ENCODE measurements around the gene GLDN.

GLDN gene

DNA sequence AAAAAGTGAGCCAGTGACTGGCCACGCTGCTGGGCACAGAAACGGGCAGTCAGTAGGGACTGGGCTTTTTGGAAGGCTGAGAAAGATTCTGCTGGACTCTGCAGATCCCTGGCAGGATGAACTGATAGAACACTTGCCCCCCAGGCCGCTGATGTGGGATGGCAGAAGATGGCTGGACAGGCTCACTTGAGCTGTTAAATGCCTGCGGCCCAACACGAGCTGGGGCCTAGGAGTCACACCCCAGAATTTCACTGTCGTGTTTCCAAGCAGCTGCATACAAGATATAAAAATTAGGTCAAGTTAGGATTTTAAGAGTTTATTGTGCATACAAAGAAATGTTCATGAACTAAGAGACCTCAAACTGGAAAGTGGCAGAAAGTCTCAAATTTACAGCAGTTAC lies 26.9 kb downstream of the GLDN start:
- no peak overlapping the region for H3K4me3 ChIP-seq (ENCODE audit: low read depth, low read length)
- no peaks in the 10 kb centered on the region for H3K36me3 ChIP-seq (ENCODE audit: control insufficient read depth in 2 of 2, insufficient read depth in 1 of 2, low read length in 2 of 2)
- peaks cover 8% of the 10 kb centered on the region; the same call in 1 of the 2 replicates for H3K4me1 ChIP-seq (ENCODE audit: control insufficient read depth, insufficient read depth, low read length)
- H3K9me3 ChIP-seq (ENCODE audit: control insufficient read depth, insufficient read depth, low read depth, low read length), result no peaks in the 10 kb centered on the region
- TF ChIP-seq HOXA7 (CRISPR knock-in tag; IDR thresholded peaks at IDR 0.05; ENCODE audit: borderline replicate concordance) (no peak), ZNF660 (tag by site-specific recombination; IDR thresholded peaks at IDR 0.05) (no peak), ZNF214 (tag by site-specific recombination; IDR thresholded peaks at IDR 0.05; ENCODE audit: borderline replicate concordance) (no peak), ZNF202 (tag by site-specific recombination; IDR thresholded peaks at IDR 0.05; ENCODE audit: borderline replicate concordance) (no peak), ZNF510 (tag by site-specific recombination; IDR thresholded peaks at IDR 0.05; ENCODE audit: insufficient replicate concordance) (no peak), ZFP69B (tag by site-specific recombination; IDR thresholded peaks at IDR 0.05) (no peak), ZNF266 (tag by site-specific recombination; IDR thresholded peaks at IDR 0.05; ENCODE audit: low read depth) (no peak), ZNF311 (tag by site-specific recombination; IDR thresholded peaks at IDR 0.05; ENCODE audit: borderline replicate concordance) (no peak), ZNF341 (tag by site-specific recombination; IDR thresholded peaks at IDR 0.05; ENCODE audit: low read depth) (no peak), KLF16 (tag by site-specific recombination; IDR thresholded peaks at IDR 0.05) (no peak)
- TF ChIP-seq, protein P1, sequence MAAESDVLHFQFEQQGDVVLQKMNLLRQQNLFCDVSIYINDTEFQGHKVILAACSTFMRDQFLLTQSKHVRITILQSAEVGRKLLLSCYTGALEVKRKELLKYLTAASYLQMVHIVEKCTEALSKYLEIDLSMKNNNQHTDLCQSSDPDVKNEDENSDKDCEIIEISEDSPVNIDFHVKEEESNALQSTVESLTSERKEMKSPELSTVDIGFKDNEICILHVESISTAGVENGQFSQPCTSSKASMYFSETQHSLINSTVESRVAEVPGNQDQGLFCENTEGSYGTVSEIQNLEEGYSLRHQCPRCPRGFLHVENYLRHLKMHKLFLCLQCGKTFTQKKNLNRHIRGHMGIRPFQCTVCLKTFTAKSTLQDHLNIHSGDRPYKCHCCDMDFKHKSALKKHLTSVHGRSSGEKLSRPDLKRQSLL (tag by site-specific recombination; IDR thresholded peaks at IDR 0.05), result no peak
- TF ChIP-seq, protein P2, sequence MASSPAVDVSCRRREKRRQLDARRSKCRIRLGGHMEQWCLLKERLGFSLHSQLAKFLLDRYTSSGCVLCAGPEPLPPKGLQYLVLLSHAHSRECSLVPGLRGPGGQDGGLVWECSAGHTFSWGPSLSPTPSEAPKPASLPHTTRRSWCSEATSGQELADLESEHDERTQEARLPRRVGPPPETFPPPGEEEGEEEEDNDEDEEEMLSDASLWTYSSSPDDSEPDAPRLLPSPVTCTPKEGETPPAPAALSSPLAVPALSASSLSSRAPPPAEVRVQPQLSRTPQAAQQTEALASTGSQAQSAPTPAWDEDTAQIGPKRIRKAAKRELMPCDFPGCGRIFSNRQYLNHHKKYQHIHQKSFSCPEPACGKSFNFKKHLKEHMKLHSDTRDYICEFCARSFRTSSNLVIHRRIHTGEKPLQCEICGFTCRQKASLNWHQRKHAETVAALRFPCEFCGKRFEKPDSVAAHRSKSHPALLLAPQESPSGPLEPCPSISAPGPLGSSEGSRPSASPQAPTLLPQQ (tag by site-specific recombination; IDR thresholded peaks at IDR 0.05), result no peak
- TF ChIP-seq, protein P3, sequence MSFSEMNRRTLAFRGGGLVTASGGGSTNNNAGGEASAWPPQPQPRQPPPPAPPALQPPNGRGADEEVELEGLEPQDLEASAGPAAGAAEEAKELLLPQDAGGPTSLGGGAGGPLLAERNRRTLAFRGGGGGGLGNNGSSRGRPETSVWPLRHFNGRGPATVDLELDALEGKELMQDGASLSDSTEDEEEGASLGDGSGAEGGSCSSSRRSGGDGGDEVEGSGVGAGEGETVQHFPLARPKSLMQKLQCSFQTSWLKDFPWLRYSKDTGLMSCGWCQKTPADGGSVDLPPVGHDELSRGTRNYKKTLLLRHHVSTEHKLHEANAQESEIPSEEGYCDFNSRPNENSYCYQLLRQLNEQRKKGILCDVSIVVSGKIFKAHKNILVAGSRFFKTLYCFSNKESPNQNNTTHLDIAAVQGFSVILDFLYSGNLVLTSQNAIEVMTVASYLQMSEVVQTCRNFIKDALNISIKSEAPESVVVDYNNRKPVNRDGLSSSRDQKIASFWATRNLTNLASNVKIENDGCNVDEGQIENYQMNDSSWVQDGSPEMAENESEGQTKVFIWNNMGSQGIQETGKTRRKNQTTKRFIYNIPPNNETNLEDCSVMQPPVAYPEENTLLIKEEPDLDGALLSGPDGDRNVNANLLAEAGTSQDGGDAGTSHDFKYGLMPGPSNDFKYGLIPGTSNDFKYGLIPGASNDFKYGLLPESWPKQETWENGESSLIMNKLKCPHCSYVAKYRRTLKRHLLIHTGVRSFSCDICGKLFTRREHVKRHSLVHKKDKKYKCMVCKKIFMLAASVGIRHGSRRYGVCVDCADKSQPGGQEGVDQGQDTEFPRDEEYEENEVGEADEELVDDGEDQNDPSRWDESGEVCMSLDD (tag by site-specific recombination; IDR thresholded peaks at IDR 0.05), result no peak
- TF ChIP-seq, protein P4, sequence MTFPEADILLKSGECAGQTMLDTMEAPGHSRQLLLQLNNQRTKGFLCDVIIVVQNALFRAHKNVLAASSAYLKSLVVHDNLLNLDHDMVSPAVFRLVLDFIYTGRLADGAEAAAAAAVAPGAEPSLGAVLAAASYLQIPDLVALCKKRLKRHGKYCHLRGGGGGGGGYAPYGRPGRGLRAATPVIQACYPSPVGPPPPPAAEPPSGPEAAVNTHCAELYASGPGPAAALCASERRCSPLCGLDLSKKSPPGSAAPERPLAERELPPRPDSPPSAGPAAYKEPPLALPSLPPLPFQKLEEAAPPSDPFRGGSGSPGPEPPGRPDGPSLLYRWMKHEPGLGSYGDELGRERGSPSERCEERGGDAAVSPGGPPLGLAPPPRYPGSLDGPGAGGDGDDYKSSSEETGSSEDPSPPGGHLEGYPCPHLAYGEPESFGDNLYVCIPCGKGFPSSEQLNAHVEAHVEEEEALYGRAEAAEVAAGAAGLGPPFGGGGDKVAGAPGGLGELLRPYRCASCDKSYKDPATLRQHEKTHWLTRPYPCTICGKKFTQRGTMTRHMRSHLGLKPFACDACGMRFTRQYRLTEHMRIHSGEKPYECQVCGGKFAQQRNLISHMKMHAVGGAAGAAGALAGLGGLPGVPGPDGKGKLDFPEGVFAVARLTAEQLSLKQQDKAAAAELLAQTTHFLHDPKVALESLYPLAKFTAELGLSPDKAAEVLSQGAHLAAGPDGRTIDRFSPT (tag by site-specific recombination; IDR thresholded peaks at IDR 0.05), result no peak
- TF ChIP-seq, protein P5, sequence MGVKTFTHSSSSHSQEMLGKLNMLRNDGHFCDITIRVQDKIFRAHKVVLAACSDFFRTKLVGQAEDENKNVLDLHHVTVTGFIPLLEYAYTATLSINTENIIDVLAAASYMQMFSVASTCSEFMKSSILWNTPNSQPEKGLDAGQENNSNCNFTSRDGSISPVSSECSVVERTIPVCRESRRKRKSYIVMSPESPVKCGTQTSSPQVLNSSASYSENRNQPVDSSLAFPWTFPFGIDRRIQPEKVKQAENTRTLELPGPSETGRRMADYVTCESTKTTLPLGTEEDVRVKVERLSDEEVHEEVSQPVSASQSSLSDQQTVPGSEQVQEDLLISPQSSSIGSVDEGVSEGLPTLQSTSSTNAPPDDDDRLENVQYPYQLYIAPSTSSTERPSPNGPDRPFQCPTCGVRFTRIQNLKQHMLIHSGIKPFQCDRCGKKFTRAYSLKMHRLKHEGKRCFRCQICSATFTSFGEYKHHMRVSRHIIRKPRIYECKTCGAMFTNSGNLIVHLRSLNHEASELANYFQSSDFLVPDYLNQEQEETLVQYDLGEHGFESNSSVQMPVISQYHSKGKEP (tag by site-specific recombination; IDR thresholded peaks at IDR 0.05), result no peak
- H3K27ac ChIP-seq (ENCODE audit: extremely low read depth, low read depth, low read length), result peak overlapping the region; percentile 41; the same call in 1 of the 2 replicates
- ChIA-PET CTCF (interaction anchor here (1.5 to 2.0 kb wide), 2 partner anchors 12 to 34 kb away, joined by 5 to 8 read pairs; no protein-coding TSS in a partner anchor), POLR2A (no interaction called here)
